ENCODE data around the gene RAB26.
A peak's percentile ranks its signal among the peaks of the same experiment; 100 is the strongest.

Gene RAB26

GRCh38 chr16:2159175-2159838 lies 10.9 kb downstream of the RAB26 start:
- in situ Hi-C loops (cut with HindIII; ENCODE audit: low pct_unique_long_range_greater_than_20kb, low sequenced_read_pairs) = no loop called here

DNA sequence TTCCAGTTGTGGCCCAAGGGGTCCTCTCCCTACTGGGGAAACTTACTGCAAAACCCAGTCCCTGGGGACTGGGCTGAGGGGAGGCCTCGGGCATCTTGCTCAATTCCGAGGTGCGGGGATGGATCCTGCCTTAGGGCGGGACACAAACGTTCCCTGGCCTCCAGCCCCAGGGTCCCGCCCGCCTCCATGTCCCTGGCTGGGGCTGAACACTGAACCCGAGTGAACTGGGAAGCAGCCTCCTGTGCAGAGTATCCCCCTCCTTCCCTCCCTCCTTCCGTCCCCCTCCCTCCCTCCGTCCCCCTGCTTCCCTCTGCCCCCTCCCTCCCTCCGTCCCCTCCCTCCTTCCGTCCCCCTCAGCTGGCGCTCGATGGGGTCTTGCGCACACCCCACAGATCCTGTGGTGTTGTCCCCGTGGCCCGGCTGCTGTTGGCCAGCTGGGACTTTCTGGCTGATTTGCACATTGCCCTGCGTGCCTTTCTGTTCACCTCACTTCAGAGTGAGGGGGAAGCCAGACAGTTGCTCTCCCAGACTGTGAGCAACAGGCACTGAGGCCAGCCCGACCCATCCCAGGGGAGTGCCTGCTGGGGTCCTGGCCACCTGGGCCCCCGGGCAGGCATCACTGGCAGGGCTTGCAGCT lies 12.6 kb downstream of the RAB26 start:
- in situ Hi-C loops (cut with HindIII; ENCODE audit: low pct_unique_long_range_greater_than_20kb, low sequenced_read_pairs) = no loop called here
- no peak for TF ChIP-seq JUND (IDR thresholded peaks at IDR 0.05; ENCODE audit: low read depth)
- DNase-seq (ENCODE audit: low read depth in 1 of 2, low spot score in 1 of 2) = no peak

More at GRCh38 chr16:2159175-2159838, 10.9 kb downstream of the RAB26 start:
- no peak for TF ChIP-seq JUND (IDR thresholded peaks at IDR 0.05; ENCODE audit: low read depth)
- no peak for DNase-seq (ENCODE audit: low read depth in 1 of 2, low spot score in 1 of 2)

DNA sequence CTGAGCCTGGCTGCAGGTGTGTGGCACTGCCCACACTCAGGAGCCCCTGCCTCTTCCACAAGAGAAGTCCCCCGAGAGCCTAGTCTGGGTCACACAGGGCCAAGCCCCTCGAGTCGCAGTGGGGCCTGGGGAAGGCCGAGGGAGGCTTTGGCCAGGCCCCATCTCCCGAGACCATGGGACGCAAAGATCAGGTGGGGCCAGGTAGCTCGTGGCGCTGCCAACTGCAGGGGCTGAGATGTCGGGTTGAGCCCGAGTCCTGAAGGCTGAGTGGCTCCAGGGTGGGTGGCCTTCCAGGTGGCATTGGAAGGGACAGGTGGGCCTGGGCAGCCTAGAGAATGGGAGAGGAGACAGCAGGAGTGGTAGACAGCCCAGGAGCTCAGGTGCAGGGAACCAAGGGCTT lies 13.5 kb downstream of the RAB26 start:
- DNase-seq (ENCODE audit: low read depth in 1 of 2, low spot score in 1 of 2) = no peak
- in situ Hi-C loops (cut with HindIII; ENCODE audit: low pct_unique_long_range_greater_than_20kb, low sequenced_read_pairs) = no loop called here
- no peak for TF ChIP-seq JUND (IDR thresholded peaks at IDR 0.05; ENCODE audit: low read depth)

DNA sequence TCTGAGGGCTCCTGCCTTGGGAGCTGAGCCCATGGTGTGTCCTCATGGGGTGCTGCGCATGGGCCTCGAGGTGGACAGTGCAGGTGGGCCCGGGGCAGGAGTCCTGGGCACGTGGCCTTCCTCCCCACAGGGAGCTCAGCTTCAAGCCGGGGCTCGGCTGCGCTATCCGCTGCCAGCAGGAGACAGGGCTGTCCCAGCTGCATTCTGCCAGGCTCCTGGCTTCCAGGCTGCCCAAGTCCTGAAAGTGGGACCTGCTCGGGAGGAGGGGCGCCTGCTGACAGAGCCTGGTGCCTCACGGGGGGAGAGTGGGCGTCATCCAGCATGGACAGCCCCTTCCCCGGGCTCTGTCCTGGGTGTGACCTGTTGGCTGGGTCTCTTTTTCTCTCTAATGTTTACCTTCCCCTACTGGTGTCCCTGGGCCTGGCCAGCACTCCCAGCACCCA lies 14.3 kb downstream of the RAB26 start:
- no peak for TF ChIP-seq JUND (IDR thresholded peaks at IDR 0.05; ENCODE audit: low read depth)
- in situ Hi-C loops (cut with HindIII; ENCODE audit: low pct_unique_long_range_greater_than_20kb, low sequenced_read_pairs) = no loop called here
- no peak for DNase-seq (ENCODE audit: low read depth in 1 of 2, low spot score in 1 of 2)

DNA sequence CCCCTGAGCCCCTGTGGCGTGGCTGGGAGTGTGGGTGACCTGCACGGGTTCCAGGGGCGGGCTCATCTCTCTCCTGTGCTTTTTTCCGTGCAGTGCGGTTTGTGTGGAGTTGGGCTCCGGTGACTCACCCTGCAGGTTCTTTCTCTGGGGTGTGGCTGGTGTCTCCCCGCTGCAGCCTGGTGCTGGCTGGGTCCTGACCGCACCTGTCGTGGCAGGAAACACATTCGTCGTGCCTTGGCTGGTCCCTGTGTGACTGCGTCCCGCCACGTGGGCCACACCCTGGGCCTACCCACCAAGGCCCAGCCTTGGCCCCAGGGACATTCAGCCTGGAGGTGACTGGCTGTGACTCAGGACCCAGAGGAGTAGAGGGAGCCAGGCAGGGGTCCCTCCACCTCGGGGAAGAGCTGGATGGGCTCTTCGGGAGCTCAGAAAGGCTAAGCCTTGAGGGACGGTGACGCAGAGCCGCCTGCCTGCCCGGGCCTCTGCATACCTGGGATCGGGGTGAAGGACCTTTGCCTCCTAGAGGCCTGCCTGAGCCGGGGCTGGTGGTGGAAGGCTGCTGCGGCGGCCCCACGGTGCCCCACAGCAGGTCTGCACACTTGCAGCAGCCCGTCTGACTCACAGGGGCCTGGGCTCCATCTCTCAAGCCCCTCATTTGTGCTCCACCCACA lies 14.9 kb downstream of the RAB26 start:
- in situ Hi-C loops (cut with HindIII; ENCODE audit: low pct_unique_long_range_greater_than_20kb, low sequenced_read_pairs) = no loop called here
- no peak for TF ChIP-seq JUND (IDR thresholded peaks at IDR 0.05; ENCODE audit: low read depth)
- no peak for DNase-seq (ENCODE audit: low read depth in 1 of 2, low spot score in 1 of 2)

GRCh38 chr16:2165861-2166260 lies 17.4 kb downstream of the RAB26 start:
- in situ Hi-C loops (cut with HindIII; ENCODE audit: low pct_unique_long_range_greater_than_20kb, low sequenced_read_pairs) = no loop called here
- TF ChIP-seq JUND (IDR thresholded peaks at IDR 0.05; ENCODE audit: low read depth) = no peak
- no peak for DNase-seq (ENCODE audit: low read depth in 1 of 2, low spot score in 1 of 2)

DNA sequence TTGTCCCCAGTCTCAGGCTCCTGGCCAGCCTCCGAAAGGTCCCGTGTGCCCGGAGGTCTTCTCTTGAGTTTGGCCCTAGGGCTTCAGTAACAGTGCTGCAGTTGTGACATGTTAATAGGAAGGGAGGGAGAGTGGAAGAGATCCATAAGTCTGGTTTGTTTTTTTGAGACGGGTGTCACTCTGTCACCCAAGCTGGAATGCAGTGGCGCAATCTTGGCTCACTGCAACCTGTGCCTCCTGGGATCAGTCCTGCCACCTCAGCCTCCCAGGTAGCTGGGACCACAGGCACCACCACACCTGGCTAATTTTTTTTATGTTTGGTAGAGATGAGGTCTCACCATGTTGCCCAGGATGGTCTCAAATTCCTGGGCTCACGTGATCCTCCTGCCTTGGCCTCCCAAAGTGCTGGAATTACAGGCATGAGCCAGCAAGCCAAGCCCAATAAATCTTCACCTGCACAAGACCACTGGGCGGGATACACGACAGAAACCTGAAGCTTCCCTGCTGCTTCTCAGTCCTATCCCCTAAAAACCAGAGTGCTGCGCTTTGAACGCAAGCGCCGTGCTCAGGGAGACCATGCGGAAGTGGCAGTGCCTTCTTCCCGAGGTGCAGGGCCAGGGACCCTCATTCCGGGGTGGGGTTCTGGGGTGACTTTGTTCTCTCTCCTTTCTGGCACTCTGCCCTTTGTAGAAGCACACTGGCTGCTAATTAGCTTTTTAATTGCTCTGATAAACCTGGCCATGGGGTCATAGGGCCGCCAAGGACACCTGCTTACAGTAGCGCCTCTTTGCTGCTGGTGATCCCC lies 18.0 kb downstream of the RAB26 start:
- TF ChIP-seq JUND (IDR thresholded peaks at IDR 0.05; ENCODE audit: low read depth) = no peak
- peak in 1 of 2 experiments; percentile 20 for DNase-seq (ENCODE audit: low read depth in 1 of 2, low spot score in 1 of 2)
- in situ Hi-C loops (cut with HindIII; ENCODE audit: low pct_unique_long_range_greater_than_20kb, low sequenced_read_pairs) = no loop called here

DNA sequence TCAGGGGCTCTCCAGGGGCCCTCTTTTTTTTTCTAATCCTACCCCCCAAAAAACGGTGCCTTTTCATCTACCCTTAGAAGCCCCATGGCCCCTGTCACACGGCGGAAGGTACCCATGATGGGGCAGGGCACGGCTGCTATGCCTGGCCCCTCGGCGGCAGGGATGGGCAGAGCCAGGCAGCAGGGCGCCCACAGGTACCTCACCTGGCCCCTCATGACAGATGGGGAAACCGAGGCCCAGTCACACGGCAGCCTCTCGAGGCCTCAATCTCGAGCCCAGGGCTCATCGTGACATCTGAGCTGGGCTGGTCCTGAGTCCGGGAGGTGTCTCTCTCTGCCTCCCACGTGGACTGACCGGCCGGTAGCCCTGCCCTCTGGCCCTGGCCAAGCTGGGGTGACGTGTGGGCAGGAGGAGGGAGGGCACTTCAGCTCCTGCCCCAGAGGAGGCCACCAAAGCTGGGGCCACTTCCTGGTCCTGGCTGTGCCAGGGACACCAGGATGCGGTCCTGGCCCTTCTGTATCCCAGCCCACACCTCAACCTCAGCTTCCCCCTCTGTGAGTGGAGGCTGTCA lies 18.7 kb downstream of the RAB26 start:
- in situ Hi-C loops (cut with HindIII; ENCODE audit: low pct_unique_long_range_greater_than_20kb, low sequenced_read_pairs) = no loop called here
- DNase-seq (ENCODE audit: low read depth in 1 of 2, low spot score in 1 of 2) = no peak
- TF ChIP-seq JUND (IDR thresholded peaks at IDR 0.05; ENCODE audit: low read depth) = no peak

GRCh38 chr16:2170080-2170479 lies 21.7 kb downstream of the RAB26 start:
- TF ChIP-seq JUND (IDR thresholded peaks at IDR 0.05; ENCODE audit: low read depth) = no peak
- no peak for DNase-seq (ENCODE audit: low read depth in 1 of 2, low spot score in 1 of 2)
- in situ Hi-C loops (cut with HindIII; ENCODE audit: low pct_unique_long_range_greater_than_20kb, low sequenced_read_pairs) = no loop called here

- DNase-seq (ENCODE audit: low read depth in 1 of 2, low spot score in 1 of 2) = no peak
- TF ChIP-seq JUND (IDR thresholded peaks at IDR 0.05; ENCODE audit: low read depth) = no peak
- in situ Hi-C loops (cut with HindIII; ENCODE audit: low pct_unique_long_range_greater_than_20kb, low sequenced_read_pairs) = no loop called here
Measured at GRCh38 chr16:2170587-2171435, 22.4 kb downstream of the RAB26 start.

DNA sequence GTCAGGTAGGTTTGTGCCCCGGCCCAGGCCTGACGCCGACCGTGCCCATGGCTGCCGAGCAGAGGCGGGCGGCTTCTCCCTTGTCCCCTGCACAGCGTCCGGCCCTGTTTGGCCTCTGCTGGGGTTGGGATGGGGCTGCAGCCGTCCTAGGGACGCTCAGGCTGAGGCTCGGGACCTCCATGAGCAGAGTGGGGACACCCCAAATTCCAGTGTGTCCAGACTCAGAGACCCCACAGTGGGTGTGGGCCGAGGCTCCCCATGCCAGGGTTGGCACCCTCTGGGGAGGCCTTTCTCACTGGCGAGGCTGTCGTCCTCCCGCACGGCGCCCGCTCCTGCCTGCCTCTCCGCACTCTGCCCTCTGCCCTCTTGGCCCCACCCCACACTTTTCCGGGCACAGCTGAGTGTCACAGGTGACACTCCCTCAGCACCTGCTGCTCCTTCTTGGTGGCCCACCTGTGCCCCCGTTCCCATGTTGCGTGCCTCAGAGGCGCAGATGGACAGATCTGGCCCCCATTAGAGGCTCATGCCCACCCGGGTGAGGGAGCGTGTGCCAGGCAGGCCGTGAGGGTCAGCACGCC lies 23.3 kb downstream of the RAB26 start:
- in situ Hi-C loops (cut with HindIII; ENCODE audit: low pct_unique_long_range_greater_than_20kb, low sequenced_read_pairs) = no loop called here
- DNase-seq (ENCODE audit: low read depth in 1 of 2, low spot score in 1 of 2) = no peak

More for the DNA sequence above, 23.3 kb downstream of the RAB26 start:
- TF ChIP-seq JUND (IDR thresholded peaks at IDR 0.05; ENCODE audit: low read depth) = no peak
